Diencephalon (tissue), 1 donor: Measurements from ENCODE around the gene COX7A2L. TPM values are rescaled to one million over a fixed set of nuclear protein-coding genes. Genes with fewer than 3 reads are reported as not detected.

Experiments used
- total RNA-seq: library from RNA; depleted of rRNA; stranded (reverse); fragments of >200 nt; gene quantifications from one replicate; pipeline ENCODE4 v1.2.3, GENCODE V29; 2014

Gene COX7A2L, protein sequence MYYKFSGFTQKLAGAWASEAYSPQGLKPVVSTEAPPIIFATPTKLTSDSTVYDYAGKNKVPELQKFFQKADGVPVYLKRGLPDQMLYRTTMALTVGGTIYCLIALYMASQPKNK
- total RNA-seq = 186 TPM

DNA sequence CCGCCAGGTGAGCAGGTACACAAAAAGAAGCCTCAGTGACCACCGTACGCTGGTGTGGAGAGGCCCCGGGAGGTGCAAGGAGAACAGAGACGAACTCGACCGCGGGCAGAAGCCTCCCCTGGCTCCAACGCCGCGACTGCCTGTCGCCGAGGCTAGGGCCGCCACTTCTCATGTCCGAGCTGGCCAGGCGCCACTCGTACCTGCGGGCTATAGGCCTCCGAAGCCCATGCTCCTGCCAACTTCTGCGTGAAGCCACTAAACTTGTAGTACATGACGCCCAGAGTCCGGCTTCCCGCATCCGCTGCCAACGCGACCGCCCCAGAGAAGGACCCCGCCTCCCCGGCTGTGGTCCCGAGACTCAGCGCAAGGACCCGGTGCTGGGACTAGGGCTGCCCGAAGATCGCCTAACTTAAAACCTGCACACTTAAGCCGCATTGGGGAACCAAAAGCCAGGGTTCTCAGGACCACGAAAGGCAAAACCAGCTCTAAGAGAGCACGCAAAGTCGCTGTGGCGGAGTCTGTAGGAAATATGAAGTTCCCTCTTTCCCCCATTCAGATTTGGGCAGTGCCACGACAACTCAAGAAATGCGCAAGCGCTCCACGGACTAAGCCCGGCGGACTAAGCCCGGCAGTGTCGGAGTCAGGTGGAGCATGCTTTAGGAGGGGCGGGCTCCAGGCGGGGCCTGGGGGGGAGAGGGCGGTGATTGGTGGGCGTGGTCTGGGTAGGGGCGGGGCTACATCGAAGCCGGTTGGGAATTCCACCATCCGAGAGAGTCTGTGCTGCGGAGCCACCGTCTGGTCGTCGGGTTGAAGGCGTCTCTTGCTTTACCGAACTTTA, at the start of gene COX7A2L:
Gene COX7A2L, minus strand, starts transcription at position 328 of the 838 bp plus-strand sequence. Its CDS starts 56 bp downstream, at position 272.

Other genes with a start within 250 kb of the COX7A2L start
- gene EML4, start 191.9 kb downstream of the COX7A2L start, total RNA-seq = 42.2 TPM
- 2.8 TPM for gene KCNG3, start 132.8 kb upstream of the COX7A2L start, total RNA-seq
- gene MTA3, start 207.4 kb upstream of the COX7A2L start, total RNA-seq = 46.4 TPM